ENCODE data around the gene ATP8B4.

Gene ATP8B4

DNA sequence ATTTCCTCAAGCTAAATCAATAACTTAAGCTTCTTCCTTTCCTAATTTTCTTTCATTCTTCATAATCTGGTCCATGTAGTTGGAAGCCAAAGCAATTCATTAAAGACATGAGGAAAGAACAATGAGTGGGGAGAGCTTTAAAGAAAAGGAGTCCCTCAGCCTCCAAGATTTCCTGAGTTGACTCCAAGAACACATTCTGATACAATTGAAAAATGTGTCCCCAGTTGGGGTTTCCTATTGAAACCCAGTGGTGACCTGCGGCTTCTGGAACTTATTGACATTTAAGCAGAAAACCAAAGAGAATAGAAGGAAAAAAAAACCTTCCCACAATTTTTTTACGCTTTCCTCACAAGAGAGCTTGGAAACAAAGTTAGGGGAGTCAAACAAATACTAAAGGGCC, 37.0 kb downstream of the ATP8B4 start:
- TF ChIP-seq, protein P1, sequence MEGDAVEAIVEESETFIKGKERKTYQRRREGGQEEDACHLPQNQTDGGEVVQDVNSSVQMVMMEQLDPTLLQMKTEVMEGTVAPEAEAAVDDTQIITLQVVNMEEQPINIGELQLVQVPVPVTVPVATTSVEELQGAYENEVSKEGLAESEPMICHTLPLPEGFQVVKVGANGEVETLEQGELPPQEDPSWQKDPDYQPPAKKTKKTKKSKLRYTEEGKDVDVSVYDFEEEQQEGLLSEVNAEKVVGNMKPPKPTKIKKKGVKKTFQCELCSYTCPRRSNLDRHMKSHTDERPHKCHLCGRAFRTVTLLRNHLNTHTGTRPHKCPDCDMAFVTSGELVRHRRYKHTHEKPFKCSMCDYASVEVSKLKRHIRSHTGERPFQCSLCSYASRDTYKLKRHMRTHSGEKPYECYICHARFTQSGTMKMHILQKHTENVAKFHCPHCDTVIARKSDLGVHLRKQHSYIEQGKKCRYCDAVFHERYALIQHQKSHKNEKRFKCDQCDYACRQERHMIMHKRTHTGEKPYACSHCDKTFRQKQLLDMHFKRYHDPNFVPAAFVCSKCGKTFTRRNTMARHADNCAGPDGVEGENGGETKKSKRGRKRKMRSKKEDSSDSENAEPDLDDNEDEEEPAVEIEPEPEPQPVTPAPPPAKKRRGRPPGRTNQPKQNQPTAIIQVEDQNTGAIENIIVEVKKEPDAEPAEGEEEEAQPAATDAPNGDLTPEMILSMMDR (conservative IDR thresholded peaks at IDR 0.05; ENCODE audit: control insufficient read depth, insufficient read depth, low read depth, low read length): no peak
- no peak for DNase-seq (ENCODE audit: low read depth)
- H3K4me3 ChIP-seq (ENCODE audit: control insufficient read depth, low read depth, low read length): no peak overlapping the region

DNA sequence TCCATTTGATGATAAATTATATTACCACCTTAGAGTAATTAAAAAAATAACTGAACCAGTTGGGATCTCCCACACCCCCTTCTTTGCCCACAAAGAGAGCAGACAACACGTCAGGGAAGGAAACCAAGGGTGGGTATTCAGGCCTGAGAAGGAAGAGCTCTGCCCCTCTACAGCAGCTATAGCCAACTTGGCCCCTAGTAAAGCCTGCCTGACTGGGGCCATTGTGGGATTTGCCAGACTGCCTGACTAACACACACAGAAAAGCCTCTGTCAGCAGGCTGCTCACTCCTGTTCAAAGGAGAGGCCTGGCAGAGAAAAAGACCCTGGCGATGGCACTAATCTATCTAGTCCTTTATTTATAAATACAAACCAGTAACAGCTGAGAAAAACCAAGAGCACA, 41.4 kb downstream of the ATP8B4 start:
- DNase-seq (ENCODE audit: low read depth): no peak
- H3K4me3 ChIP-seq (ENCODE audit: control insufficient read depth, low read depth, low read length): no peak overlapping the region
- TF ChIP-seq, protein P1 (conservative IDR thresholded peaks at IDR 0.05; ENCODE audit: control insufficient read depth, insufficient read depth, low read depth, low read length): no peak

DNA sequence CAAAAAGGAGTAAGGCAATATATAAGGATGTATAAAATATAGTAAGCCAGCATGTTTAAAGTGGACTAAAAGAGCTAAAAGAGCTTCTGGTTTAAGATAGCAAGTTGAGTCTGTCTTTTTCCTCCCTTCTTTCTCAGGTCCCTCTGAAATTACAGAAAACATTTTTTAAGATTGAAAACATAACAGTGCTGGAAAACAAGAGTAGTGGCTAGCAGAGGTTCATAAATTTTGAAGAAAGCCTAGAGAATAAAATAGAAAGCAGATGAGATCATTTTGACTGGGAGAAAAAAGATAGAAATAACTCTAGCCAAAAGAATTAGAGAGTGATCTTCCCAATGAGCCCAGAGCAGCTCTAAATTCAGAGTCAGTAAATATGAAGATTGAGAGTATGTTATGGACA, 41.9 kb downstream of the ATP8B4 start:
- TF ChIP-seq, protein P1 (conservative IDR thresholded peaks at IDR 0.05; ENCODE audit: control insufficient read depth, insufficient read depth, low read depth, low read length): no peak
- H3K4me3 ChIP-seq (ENCODE audit: control insufficient read depth, low read depth, low read length): no peak overlapping the region
- DNase-seq (ENCODE audit: low read depth): no peak

DNA sequence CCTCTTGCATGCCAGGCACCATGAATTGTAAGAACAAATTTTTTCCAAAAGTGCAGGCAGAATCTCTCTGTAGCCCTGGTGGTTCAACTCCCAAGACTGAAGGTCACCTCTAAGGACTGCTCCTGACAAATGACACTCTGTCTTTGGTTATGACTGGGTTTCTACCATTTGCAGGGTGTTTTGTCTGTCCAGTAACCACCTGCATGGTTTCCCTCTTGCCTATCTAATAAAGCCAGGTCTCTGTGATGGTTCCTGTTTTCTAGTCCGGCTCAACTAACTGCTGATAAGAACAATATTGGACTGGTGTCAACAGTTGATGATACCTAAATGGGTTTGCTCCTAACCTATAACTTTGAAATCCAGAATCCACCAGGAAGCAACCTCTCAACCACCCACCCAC, 43.7 kb downstream of the ATP8B4 start:
- H3K4me3 ChIP-seq (ENCODE audit: control insufficient read depth, low read depth, low read length): no peak overlapping the region
- TF ChIP-seq, protein P1 (conservative IDR thresholded peaks at IDR 0.05; ENCODE audit: control insufficient read depth, insufficient read depth, low read depth, low read length): no peak
- no peak for DNase-seq (ENCODE audit: low read depth)

DNA sequence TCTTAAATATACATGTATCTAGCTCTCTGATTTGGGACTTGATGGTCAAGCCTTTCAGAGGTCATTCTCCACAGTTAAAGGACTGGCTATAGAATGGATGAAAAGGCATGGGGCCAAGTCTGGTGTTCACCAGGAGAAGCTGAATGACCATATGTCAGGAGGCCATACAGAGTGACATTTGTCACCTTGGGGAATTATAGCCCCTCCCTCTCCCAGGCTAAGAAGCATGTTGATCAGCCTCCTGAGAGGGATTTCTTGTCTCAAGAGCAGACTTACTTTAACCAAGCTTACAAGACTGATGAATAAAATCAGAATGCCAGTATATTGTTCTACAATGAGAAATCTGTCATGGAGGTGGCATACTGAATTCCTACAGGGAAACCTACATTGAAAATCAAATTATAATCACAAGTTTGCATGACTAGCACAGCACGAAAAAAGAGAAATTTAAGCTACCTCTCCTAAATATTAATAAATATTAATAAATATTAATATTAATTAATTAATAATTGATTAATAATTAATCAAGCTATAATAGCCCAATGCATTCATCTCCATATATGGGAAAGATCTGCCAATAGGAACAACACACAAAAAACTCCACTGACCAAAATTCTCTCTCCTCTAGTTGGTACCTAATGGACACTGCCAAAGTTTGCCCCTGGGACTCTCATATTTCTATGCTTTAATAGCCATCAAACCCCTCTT, 47.3 kb downstream of the ATP8B4 start:
- DNase-seq (ENCODE audit: low read depth): no peak
- TF ChIP-seq, protein P1 (conservative IDR thresholded peaks at IDR 0.05; ENCODE audit: control insufficient read depth, insufficient read depth, low read depth, low read length): no peak
- no peak overlapping the region for H3K4me3 ChIP-seq (ENCODE audit: control insufficient read depth, low read depth, low read length)

DNA sequence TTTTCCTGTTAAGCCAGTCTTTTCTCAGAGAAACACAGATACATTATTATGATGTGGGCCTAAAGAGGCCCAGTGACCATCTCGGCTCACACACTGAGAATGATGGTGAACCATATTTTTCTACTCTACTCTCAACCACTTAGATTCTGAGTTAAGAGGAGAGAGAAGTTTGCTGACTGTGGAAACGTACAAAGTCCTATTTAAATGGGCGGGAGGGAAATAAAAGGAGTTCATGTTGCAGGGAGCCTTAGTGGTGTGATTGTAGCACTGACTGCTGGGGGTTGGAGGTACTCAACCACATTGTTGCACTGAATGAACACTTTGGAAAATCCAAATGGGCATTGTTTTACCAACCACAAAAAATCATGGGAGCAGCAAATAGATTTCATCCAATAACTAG, 51.0 kb downstream of the ATP8B4 start:
- no peak for DNase-seq (ENCODE audit: low read depth)
- H3K4me3 ChIP-seq (ENCODE audit: control insufficient read depth, low read depth, low read length): no peak overlapping the region
- TF ChIP-seq, protein P1 (conservative IDR thresholded peaks at IDR 0.05; ENCODE audit: control insufficient read depth, insufficient read depth, low read depth, low read length): no peak

DNA sequence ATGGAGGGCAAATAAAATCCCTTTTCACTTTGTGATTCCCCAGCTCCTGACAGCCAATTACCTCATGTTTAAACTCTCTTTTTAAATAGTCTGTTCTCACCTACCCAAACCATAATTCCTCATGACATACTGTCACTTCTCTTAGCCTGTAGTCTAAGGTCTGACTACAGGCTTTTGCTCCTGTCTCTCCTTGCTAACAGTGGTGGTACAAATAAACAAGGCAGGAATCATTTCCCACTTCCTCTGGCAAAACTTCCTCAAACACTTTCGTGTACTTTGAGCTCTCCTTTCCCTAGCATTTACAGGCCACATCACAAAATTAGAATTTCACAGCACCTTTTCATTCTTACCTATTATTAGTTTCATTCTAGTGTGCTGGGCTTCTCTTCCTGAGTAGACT, 51.8 kb downstream of the ATP8B4 start:
- TF ChIP-seq, protein P1 (conservative IDR thresholded peaks at IDR 0.05; ENCODE audit: control insufficient read depth, insufficient read depth, low read depth, low read length): no peak
- H3K4me3 ChIP-seq (ENCODE audit: control insufficient read depth, low read depth, low read length): no peak overlapping the region
- DNase-seq (ENCODE audit: low read depth): no peak

Measured in fibroblast of mammary gland (primary cell).